ENCODE data around the gene PTPRF.

PTPRF gene

GRCh38 chr1:43530483-43531106, at the start of gene PTPRF:
TSS of gene PTPRF (plus strand) at chr1:43530883. CDS start at chr1:43545076, 14,193 bp downstream.
- intact Hi-C loops (cut with DNase I; ENCODE audit: low total_unique reads): loop anchor here (5.0 kb wide), 1 partner anchor 232 kb away; no protein-coding TSS in a partner anchor
- Histone ChIP-seq H3K27me3 (no peaks in the 10 kb centered on the region), H3K9me3 (no peaks in the 10 kb centered on the region), H3K36me3 (no peaks in the 10 kb centered on the region), H3K4me1 (peaks cover 0 to 37% (median 13%) of the 10 kb centered on the region in 4 donors), H3K4me3 (peak within 1 kb of the TSS; percentile 66 to 73), H3K27ac (peak within 1 kb of the TSS; percentile 69 to 73)
- TF ChIP-seq CTCF (IDR thresholded peaks at IDR 0.05): no peak
- peak in 1 of 2 donors; percentile 76 for DNase-seq

- intact Hi-C loops (cut with DNase I; ENCODE audit: low total_unique reads): no loop called here
- Histone ChIP-seq H3K9me3 (no peaks in the 10 kb centered on the region), H3K27ac (no peak overlapping the region), H3K4me3 (no peak overlapping the region), H3K27me3 (no peaks in the 10 kb centered on the region), H3K4me1 (no peaks in the 10 kb centered on the region), H3K36me3 (no peaks in the 10 kb centered on the region)
- DNase-seq: no peak
- TF ChIP-seq CTCF (IDR thresholded peaks at IDR 0.05): no peak
Measured at GRCh38 chr1:43481491-43481890, 49.2 kb upstream of the PTPRF start.

- Histone ChIP-seq H3K9me3 (no peaks in the 10 kb centered on the region), H3K36me3 (no peaks in the 10 kb centered on the region), H3K4me3 (no peak overlapping the region), H3K4me1 (no peaks in the 10 kb centered on the region), H3K27me3 (no peaks in the 10 kb centered on the region), H3K27ac (no peak overlapping the region)
- no peak for DNase-seq
- intact Hi-C loops (cut with DNase I; ENCODE audit: low total_unique reads): no loop called here
- no peak for TF ChIP-seq CTCF (IDR thresholded peaks at IDR 0.05)
Measured at GRCh38 chr1:43482215-43482614, 48.5 kb upstream of the PTPRF start.

GRCh38 chr1:43484367-43484766, 46.3 kb upstream of the PTPRF start:
- Histone ChIP-seq H3K36me3 (peaks cover 0 to 5% (median 0%) of the 10 kb centered on the region in 3 donors), H3K27ac (no peak overlapping the region), H3K4me1 (no peaks in the 10 kb centered on the region), H3K9me3 (peaks cover 0 to 8% (median 4%) of the 10 kb centered on the region in 3 donors), H3K4me3 (no peak overlapping the region), H3K27me3 (no peaks in the 10 kb centered on the region)
- intact Hi-C loops (cut with DNase I; ENCODE audit: low total_unique reads): no loop called here
- TF ChIP-seq CTCF (IDR thresholded peaks at IDR 0.05): no peak
- no peak for DNase-seq

DNA sequence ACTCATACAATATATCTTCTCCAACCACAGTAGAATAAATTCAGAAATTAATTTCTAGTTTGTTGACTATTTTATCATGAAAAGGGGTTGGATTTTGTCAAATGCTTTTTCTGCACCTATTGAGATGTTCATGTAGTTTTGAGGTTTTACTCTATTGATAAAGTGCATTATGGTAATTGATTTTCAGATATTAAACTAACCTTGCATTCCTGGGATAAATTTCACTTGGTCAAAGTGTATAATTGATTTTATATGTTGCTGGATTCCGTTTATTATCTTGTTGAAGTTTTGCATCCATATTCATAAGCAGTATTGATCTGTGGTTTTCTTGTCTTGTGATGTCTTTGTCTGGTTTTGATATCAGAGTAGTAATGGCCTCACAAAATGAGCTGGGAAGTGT, 42.5 kb upstream of the PTPRF start:
- intact Hi-C loops (cut with DNase I; ENCODE audit: low total_unique reads): no loop called here
- Histone ChIP-seq H3K27me3 (no peaks in the 10 kb centered on the region), H3K4me1 (no peaks in the 10 kb centered on the region), H3K27ac (no peak overlapping the region), H3K9me3 (peaks cover 0 to 36% (median 10%) of the 10 kb centered on the region in 3 donors), H3K4me3 (no peak overlapping the region), H3K36me3 (peaks cover 0 to 5% (median 0%) of the 10 kb centered on the region in 3 donors)
- no peak for DNase-seq
- TF ChIP-seq CTCF (IDR thresholded peaks at IDR 0.05): no peak

Measured in tibial artery (tissue), 4 donors.